ENCODE measurements around the gene IDNK. TPM values are rescaled to one million over a fixed set of nuclear protein-coding genes. Genes with fewer than 3 reads are reported as not detected.

The IDNK gene
- total and polyA plus RNA-seq, 4 donors: 5.6 to 33.4 (median 14.7) TPM

- no peak for DNase-seq (ENCODE audit: low spot score)
- Histone ChIP-seq H3K27ac (ENCODE audit: low read depth in 1 of 2, low read length in 2 of 2) (no peak overlapping the region), H3K27me3 (ENCODE audit: control insufficient read depth in 4 of 4, insufficient read depth in 4 of 4, low read length in 3 of 4) (no peaks in the 10 kb centered on the region), H3K4me1 (ENCODE audit: control insufficient read depth in 4 of 4, insufficient read depth in 4 of 4, low read length in 3 of 4) (peaks cover 2 to 11% (median 7%) of the 10 kb centered on the region in 4 donors), H3K4me3 (ENCODE audit: low read depth in 1 of 3, low read length in 3 of 3) (no peak overlapping the region), H3K9me3 (ENCODE audit: control insufficient read depth in 4 of 4, low read length in 3 of 4) (no peaks in the 10 kb centered on the region), H3K36me3 (ENCODE audit: control insufficient read depth in 4 of 4, insufficient read depth in 3 of 4, low read depth in 1 of 4, low read length in 3 of 4) (no peaks in the 10 kb centered on the region), H3K9ac (ENCODE audit: low read depth in 1 of 2, low read length in 2 of 2) (no peak overlapping the region)
- TF ChIP-seq EGR1 (IDR thresholded peaks at IDR 0.05; ENCODE audit: low read depth in 2 of 2) (peak in 1 of 2 donors; percentile 22), SP1 (IDR thresholded peaks at IDR 0.05) (peak; percentile 48), FOXA2 (IDR thresholded peaks at IDR 0.05) (no peak), RXRA (IDR thresholded peaks at IDR 0.05) (peak; percentile 60 to 70), FOXA1 (IDR thresholded peaks at IDR 0.05) (no peak), RAD21 (IDR thresholded peaks at IDR 0.05) (peak; percentile 20 to 36), YY1 (IDR thresholded peaks at IDR 0.05) (peak; percentile 37), ZBTB33 (IDR thresholded peaks at IDR 0.05) (no peak), NR2F2 (IDR thresholded peaks at IDR 0.05) (no peak), REST (IDR thresholded peaks at IDR 0.05) (no peak), HNF4A (conservative IDR thresholded peaks at IDR 0.05) (peak; percentile 76 to 81), JUND (IDR thresholded peaks at IDR 0.05) (no peak), HNF4G (IDR thresholded peaks at IDR 0.05) (peak; percentile 26), MAX (IDR thresholded peaks at IDR 0.05) (peak; percentile 44), TAF1 (conservative IDR thresholded peaks at IDR 0.05) (no peak), GABPA (IDR thresholded peaks at IDR 0.05 in 1 of 2, conservative IDR thresholded peaks at IDR 0.05 in 1 of 2) (no peak), ATF3 (IDR thresholded peaks at IDR 0.05) (peak; percentile 34)
- TF ChIP-seq, protein P1, sequence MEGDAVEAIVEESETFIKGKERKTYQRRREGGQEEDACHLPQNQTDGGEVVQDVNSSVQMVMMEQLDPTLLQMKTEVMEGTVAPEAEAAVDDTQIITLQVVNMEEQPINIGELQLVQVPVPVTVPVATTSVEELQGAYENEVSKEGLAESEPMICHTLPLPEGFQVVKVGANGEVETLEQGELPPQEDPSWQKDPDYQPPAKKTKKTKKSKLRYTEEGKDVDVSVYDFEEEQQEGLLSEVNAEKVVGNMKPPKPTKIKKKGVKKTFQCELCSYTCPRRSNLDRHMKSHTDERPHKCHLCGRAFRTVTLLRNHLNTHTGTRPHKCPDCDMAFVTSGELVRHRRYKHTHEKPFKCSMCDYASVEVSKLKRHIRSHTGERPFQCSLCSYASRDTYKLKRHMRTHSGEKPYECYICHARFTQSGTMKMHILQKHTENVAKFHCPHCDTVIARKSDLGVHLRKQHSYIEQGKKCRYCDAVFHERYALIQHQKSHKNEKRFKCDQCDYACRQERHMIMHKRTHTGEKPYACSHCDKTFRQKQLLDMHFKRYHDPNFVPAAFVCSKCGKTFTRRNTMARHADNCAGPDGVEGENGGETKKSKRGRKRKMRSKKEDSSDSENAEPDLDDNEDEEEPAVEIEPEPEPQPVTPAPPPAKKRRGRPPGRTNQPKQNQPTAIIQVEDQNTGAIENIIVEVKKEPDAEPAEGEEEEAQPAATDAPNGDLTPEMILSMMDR (IDR thresholded peaks at IDR 0.05; ENCODE audit: low read depth, low read length, missing input control): no peak
- WGBS: 27% methylated on average over 1 of the region's 1 CpG
These were observed 24.5 kb upstream of the IDNK start for GRCh38 chr9:83598487-83598886.
